GM23338 (cell line): ENCODE results near the gene MTHFD2L. TPM values are rescaled to one million over a fixed set of nuclear protein-coding genes. Genes with fewer than 3 reads are reported as not detected.

ENCODE experiments used
- ATAC-seq: fragments of 200-7000 bp; cut with Tn5 transposase; 3 replicates; pipeline ENCODE4 v1.9.1; 2020
- DNase-seq: peaks from one replicate; pipeline ENCODE4 v3.0.0-alpha.2; 2015; ENCODE audit warnings: low spot score
- H2AFZ ChIP-seq: fragments of 200-600 bp; sonication (generic); 2 replicates; pipeline ENCODE4 v1.8.0; 2016; ENCODE audit warnings: antibody characterized with exemption, mild to moderate bottlenecking, moderate library complexity
- H3F3A ChIP-seq: fragments of 200-600 bp; sonication (generic); replicated peaks from 2 replicates; pipeline ENCODE4 v1.8.0; 2017; ENCODE audit warnings: antibody characterized with exemption, mixed run types, low read depth
- H3K27ac ChIP-seq: fragments of 200-600 bp; sonication (generic); 2 replicates; pipeline ENCODE4 v1.6.1; 2016; ENCODE audit warnings: low read depth
- H3K27me3 ChIP-seq: fragments of 200-600 bp; sonication (generic); 2 replicates; pipeline ENCODE4 v1.8.0; 2016; ENCODE audit warnings: mild to moderate bottlenecking, mixed run types, moderate library complexity; ENCODE audit not compliant: insufficient read depth
- H3K36me3 ChIP-seq: fragments of 200-600 bp; sonication (generic); 2 replicates; pipeline ENCODE4 v1.8.0; 2016; ENCODE audit warnings: mild to moderate bottlenecking; ENCODE audit not compliant: insufficient read depth
- H3K4me1 ChIP-seq: fragments of 200-600 bp; sonication (generic); 2 replicates; pipeline ENCODE4 v1.8.0; 2016; ENCODE audit warnings: mild to moderate bottlenecking, moderate library complexity; ENCODE audit not compliant: insufficient read depth
- H3K4me2 ChIP-seq: fragments of 200-600 bp; sonication (generic); 2 replicates; pipeline ENCODE4 v1.7.1; 2017; ENCODE audit warnings: mixed run types
- H3K4me3 ChIP-seq: fragments of 200-600 bp; sonication (generic); 2 replicates; pipeline ENCODE4 v1.6.1; 2016; ENCODE audit warnings: mixed run types
- H3K79me2 ChIP-seq: fragments of 200-600 bp; sonication (generic); replicated peaks from 2 replicates; pipeline ENCODE4 v1.8.0; 2017; ENCODE audit warnings: mild to moderate bottlenecking; ENCODE audit not compliant: insufficient read depth
- H3K9me2 ChIP-seq: fragments of 200-600 bp; sonication (generic); 2 replicates; pipeline ENCODE4 v1.8.0; 2017; ENCODE audit not compliant: insufficient read depth
- H4K20me1 ChIP-seq: fragments of 200-600 bp; sonication (generic); replicated peaks from 2 replicates; pipeline ENCODE4 v1.8.0; 2017; ENCODE audit warnings: mild to moderate bottlenecking; ENCODE audit not compliant: insufficient read depth
- H3K27ac Mint-ChIP-seq: 2 replicates; pipeline ENCODE4 v1.8.0; 2020; ENCODE audit warnings: inconsistent platforms, mild to moderate bottlenecking, moderate library complexity, mixed read lengths
- H3K27me3 Mint-ChIP-seq: 3 replicates; pipeline ENCODE4 v1.8.0; 2022; ENCODE audit warnings: low read depth, mild to moderate bottlenecking, moderate library complexity, mixed read lengths, inconsistent platforms; ENCODE audit not compliant: insufficient read depth, poor library complexity
- H3K36me3 Mint-ChIP-seq: 3 replicates; pipeline ENCODE4 v1.8.0; 2021; ENCODE audit warnings: low read depth, mild to moderate bottlenecking, inconsistent platforms, moderate library complexity, mixed read lengths
- H3K4me1 Mint-ChIP-seq: 3 replicates; pipeline ENCODE4 v1.8.0; 2020; ENCODE audit warnings: mild to moderate bottlenecking, inconsistent platforms, mixed read lengths
- H3K4me3 Mint-ChIP-seq: 3 replicates; pipeline ENCODE4 v1.8.0; 2021; ENCODE audit warnings: moderate library complexity, mild to moderate bottlenecking, inconsistent platforms, mixed read lengths
- H3K9me3 Mint-ChIP-seq: 3 replicates; pipeline ENCODE4 v1.8.0; 2020; ENCODE audit warnings: moderate library complexity, mild to moderate bottlenecking, inconsistent platforms, mixed read lengths
- CREB1 ChIP-seq: fragments of 250-450 bp; sonication (Bioruptor Pico); IDR thresholded peaks from 2 replicates; pipeline ENCODE4 v1.5.0; 2020; ENCODE audit warnings: low read depth, mild to moderate bottlenecking, moderate library complexity
- EZH2 ChIP-seq: fragments of 200-600 bp; sonication (generic); IDR thresholded peaks from one replicate; pipeline ENCODE4 v1.8.0; 2017; ENCODE audit warnings: antibody characterized with exemption, mild to moderate bottlenecking, low read depth; ENCODE audit not compliant: unreplicated experiment
- JUNB ChIP-seq: IDR thresholded peaks from one replicate; pipeline ENCODE4 v1.6.1; 2016; ENCODE audit warnings: antibody characterized with exemption; ENCODE audit not compliant: unreplicated experiment
- NANOG ChIP-seq: IDR thresholded peaks from 2 replicates; pipeline ENCODE4 v1.6.1; 2016; ENCODE audit warnings: antibody characterized with exemption, borderline replicate concordance
- POLR2AphosphoS5 ChIP-seq: IDR thresholded peaks from 2 replicates; pipeline ENCODE4 v1.6.1; 2016; ENCODE audit warnings: antibody characterized with exemption, low read depth
- ZNF114 ChIP-seq: fragments of 250-450 bp; sonication (Bioruptor Pico); IDR thresholded peaks from 2 replicates; pipeline ENCODE4 v1.5.0; 2020; ENCODE audit warnings: mild to moderate bottlenecking, moderate library complexity
- polyA plus RNA-seq: library from polyadenylated mRNA; unstranded; fragments of >200 nt; fragmentation: Nextera tagmentation; extraction: Ambion mirVana; gene quantifications from 2 replicates; pipeline ENCODE4 v1.2.1, GENCODE V29; 2016
- total RNA-seq: library from RNA; depleted of rRNA; stranded (reverse); fragments of >200 nt; shearing (Covaris generic); gene quantifications from 2 replicates; pipeline ENCODE4 v1.2.3, GENCODE V29; 2014
- TF ChIP-seq, protein P1 (sequence below): IDR thresholded peaks from 2 replicates; pipeline ENCODE4 v1.6.1; 2016; ENCODE audit warnings: antibody characterized with exemption
- TF ChIP-seq, protein P2 (sequence below): fragments of 250-450 bp; sonication (Bioruptor Pico); IDR thresholded peaks from 2 replicates; pipeline ENCODE4 v1.5.0; 2020; ENCODE audit warnings: mild to moderate bottlenecking, moderate library complexity
- TF ChIP-seq, protein P3 (sequence below), 2 experiments: fragments of 200-600 bp in 1 of 2; sonication (generic) in 1 of 2; conservative IDR thresholded peaks; 2 replicates each; pipeline versions ENCODE4 v1.5.1 to v1.6.1; 2016 to 2017; ENCODE audit warnings: antibody characterized with exemption in 2 of 2, low read depth in 2 of 2, mild to moderate bottlenecking in 2 of 2, moderate library complexity in 1 of 2

MTHFD2L gene
- total and polyA plus RNA-seq, 2 experiments from 2014 or later: 24.4 to 35.7 TPM

DNA sequence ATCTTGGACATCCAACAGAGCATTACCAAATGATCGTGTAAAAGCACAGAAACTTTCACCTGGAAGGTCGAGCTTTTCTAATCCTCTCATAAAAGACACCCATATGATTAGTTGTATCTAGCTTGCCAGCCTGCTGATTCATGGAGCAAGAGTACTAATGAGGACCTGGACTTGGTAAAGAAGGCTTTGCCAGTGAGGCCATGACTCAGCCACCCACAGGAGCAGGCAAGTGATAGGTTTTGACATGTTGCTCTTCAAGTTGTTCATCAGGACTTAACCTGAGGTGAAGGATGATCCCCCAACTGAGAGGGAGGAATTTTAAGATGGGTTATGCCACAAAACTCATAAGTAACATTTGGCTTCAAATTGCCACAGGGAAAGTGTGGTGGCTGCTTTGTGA is 125.7 kb downstream of the MTHFD2L start:
- Mint-ChIP-seq H3K36me3 (no peaks in the 10 kb centered on the region), H3K4me3 (no peak overlapping the region), H3K27me3 (no peaks in the 10 kb centered on the region), H3K4me1 (no peaks in the 10 kb centered on the region), H3K27ac (no peak overlapping the region), H3K9me3 (no peaks in the 10 kb centered on the region)
- H3K9me2 ChIP-seq: no peaks in the 10 kb centered on the region
- no peaks in the 10 kb centered on the region for H4K20me1 ChIP-seq
- H3K27ac ChIP-seq: no peak overlapping the region
- no peaks in the 10 kb centered on the region for H3K79me2 ChIP-seq
- H3F3A ChIP-seq: no peaks in the 10 kb centered on the region
- TF ChIP-seq CREB1 (CRISPR knock-in tag): no peak
- no peak for TF ChIP-seq JUNB
- no peak for TF ChIP-seq ZNF114 (CRISPR knock-in tag)
- TF ChIP-seq, protein P1, sequence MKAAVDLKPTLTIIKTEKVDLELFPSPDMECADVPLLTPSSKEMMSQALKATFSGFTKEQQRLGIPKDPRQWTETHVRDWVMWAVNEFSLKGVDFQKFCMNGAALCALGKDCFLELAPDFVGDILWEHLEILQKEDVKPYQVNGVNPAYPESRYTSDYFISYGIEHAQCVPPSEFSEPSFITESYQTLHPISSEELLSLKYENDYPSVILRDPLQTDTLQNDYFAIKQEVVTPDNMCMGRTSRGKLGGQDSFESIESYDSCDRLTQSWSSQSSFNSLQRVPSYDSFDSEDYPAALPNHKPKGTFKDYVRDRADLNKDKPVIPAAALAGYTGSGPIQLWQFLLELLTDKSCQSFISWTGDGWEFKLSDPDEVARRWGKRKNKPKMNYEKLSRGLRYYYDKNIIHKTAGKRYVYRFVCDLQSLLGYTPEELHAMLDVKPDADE: no peak
- TF ChIP-seq POLR2AphosphoS5: no peak
- no peak for TF ChIP-seq EZH2
- TF ChIP-seq, protein P2, sequence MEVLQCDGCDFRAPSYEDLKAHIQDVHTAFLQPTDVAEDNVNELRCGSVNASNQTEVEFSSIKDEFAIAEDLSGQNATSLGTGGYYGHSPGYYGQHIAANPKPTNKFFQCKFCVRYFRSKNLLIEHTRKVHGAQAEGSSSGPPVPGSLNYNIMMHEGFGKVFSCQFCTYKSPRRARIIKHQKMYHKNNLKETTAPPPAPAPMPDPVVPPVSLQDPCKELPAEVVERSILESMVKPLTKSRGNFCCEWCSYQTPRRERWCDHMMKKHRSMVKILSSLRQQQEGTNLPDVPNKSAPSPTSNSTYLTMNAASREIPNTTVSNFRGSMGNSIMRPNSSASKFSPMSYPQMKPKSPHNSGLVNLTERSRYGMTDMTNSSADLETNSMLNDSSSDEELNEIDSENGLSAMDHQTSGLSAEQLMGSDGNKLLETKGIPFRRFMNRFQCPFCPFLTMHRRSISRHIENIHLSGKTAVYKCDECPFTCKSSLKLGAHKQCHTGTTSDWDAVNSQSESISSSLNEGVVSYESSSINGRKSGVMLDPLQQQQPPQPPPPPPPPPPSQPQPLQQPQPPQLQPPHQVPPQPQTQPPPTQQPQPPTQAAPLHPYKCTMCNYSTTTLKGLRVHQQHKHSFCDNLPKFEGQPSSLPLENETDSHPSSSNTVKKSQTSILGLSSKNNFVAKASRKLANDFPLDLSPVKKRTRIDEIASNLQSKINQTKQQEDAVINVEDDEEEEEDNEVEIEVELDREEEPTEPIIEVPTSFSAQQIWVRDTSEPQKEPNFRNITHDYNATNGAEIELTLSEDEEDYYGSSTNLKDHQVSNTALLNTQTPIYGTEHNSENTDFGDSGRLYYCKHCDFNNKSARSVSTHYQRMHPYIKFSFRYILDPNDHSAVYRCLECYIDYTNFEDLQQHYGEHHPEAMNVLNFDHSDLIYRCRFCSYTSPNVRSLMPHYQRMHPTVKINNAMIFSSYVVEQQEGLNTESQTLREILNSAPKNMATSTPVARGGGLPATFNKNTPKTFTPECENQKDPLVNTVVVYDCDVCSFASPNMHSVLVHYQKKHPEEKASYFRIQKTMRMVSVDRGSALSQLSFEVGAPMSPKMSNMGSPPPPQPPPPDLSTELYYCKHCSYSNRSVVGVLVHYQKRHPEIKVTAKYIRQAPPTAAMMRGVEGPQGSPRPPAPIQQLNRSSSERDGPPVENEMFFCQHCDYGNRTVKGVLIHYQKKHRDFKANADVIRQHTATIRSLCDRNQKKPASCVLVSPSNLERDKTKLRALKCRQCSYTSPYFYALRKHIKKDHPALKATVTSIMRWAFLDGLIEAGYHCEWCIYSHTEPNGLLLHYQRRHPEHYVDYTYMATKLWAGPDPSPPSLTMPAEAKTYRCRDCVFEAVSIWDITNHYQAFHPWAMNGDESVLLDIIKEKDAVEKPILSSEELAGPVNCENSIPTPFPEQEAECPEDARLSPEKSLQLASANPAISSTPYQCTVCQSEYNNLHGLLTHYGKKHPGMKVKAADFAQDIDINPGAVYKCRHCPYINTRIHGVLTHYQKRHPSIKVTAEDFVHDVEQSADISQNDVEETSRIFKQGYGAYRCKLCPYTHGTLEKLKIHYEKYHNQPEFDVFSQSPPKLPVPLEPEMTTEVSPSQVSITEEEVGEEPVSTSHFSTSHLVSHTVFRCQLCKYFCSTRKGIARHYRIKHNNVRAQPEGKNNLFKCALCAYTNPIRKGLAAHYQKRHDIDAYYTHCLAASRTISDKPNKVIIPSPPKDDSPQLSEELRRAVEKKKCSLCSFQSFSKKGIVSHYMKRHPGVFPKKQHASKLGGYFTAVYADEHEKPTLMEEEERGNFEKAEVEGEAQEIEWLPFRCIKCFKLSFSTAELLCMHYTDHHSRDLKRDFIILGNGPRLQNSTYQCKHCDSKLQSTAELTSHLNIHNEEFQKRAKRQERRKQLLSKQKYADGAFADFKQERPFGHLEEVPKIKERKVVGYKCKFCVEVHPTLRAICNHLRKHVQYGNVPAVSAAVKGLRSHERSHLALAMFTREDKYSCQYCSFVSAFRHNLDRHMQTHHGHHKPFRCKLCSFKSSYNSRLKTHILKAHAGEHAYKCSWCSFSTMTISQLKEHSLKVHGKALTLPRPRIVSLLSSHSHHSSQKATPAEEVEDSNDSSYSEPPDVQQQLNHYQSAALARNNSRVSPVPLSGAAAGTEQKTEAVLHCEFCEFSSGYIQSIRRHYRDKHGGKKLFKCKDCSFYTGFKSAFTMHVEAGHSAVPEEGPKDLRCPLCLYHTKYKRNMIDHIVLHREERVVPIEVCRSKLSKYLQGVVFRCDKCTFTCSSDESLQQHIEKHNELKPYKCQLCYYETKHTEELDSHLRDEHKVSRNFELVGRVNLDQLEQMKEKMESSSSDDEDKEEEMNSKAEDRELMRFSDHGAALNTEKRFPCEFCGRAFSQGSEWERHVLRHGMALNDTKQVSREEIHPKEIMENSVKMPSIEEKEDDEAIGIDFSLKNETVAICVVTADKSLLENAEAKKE (CRISPR knock-in tag): no peak
- TF ChIP-seq, protein P3, sequence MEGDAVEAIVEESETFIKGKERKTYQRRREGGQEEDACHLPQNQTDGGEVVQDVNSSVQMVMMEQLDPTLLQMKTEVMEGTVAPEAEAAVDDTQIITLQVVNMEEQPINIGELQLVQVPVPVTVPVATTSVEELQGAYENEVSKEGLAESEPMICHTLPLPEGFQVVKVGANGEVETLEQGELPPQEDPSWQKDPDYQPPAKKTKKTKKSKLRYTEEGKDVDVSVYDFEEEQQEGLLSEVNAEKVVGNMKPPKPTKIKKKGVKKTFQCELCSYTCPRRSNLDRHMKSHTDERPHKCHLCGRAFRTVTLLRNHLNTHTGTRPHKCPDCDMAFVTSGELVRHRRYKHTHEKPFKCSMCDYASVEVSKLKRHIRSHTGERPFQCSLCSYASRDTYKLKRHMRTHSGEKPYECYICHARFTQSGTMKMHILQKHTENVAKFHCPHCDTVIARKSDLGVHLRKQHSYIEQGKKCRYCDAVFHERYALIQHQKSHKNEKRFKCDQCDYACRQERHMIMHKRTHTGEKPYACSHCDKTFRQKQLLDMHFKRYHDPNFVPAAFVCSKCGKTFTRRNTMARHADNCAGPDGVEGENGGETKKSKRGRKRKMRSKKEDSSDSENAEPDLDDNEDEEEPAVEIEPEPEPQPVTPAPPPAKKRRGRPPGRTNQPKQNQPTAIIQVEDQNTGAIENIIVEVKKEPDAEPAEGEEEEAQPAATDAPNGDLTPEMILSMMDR (conservative IDR thresholded peaks at IDR 0.05; ENCODE audit: low read depth in 2 of 2): no peak
- no peak for TF ChIP-seq NANOG
- no peaks in the 10 kb centered on the region for H3K4me1 ChIP-seq
- DNase-seq: no peak
- no peak for ATAC-seq
- H3K4me3 ChIP-seq: no peak overlapping the region
- H3K27me3 ChIP-seq: no peaks in the 10 kb centered on the region
- no peak overlapping the region for H2AFZ ChIP-seq
- no peak overlapping the region for H3K4me2 ChIP-seq
- H3K36me3 ChIP-seq: no peaks in the 10 kb centered on the region
